A549 (cell line): ENCODE data around the gene PHF10.

Experiments
- BHLHE40 ChIP-seq: IDR thresholded peaks from 2 replicates; pipeline ENCODE4 v1.6.1; 2012; ENCODE audit warnings: low read depth, low read length, inconsistent platforms
- CTCF ChIP-seq: fragments of >200 bp; sonication (Bioruptor Twin); formaldehyde crosslinking; IDR thresholded peaks from 3 replicates; pipeline ENCODE4 v1.5.1; 2016
- ELK1 ChIP-seq: fragments of 150-350 bp; IDR thresholded peaks from 2 replicates; pipeline ENCODE4 v1.6.1; 2014; ENCODE audit warnings: low read depth, mild to moderate bottlenecking, low read length
- EP300 ChIP-seq, 2 experiments: fragments of >200 bp; sonication (Bioruptor Twin); formaldehyde crosslinking; IDR thresholded peaks; 2 replicates in 1 of 2; 3 replicates in 1 of 2; pipeline ENCODE4 v1.6.1; 2016 to 2017
- FOSB ChIP-seq: fragments of 250-450 bp; sonication (Bioruptor Pico); IDR thresholded peaks from 2 replicates; pipeline ENCODE4 v1.5.0; 2020; ENCODE audit warnings: mild to moderate bottlenecking, moderate library complexity
- NFE2L2 ChIP-seq: fragments of 150-350 bp; conservative IDR thresholded peaks from 2 replicates; pipeline ENCODE4 v1.6.1; 2014; ENCODE audit warnings: low read length
- POLR2A ChIP-seq: IDR thresholded peaks from 2 replicates; pipeline ENCODE4 v1.6.1; 2012; ENCODE audit warnings: mild to moderate bottlenecking, low read length

- TF ChIP-seq ELK1 (no peak), NFE2L2 (no peak), FOSB (CRISPR knock-in tag) (no peak), CTCF (no peak), EP300 (IDR thresholded peaks at IDR 0.05) (no peak), POLR2A (no peak), BHLHE40 (no peak)
These were observed 38.4 kb downstream of the PHF10 start for GRCh38 chr6:169685860-169686259.
